Stomach (tissue), 9 donors: ENCODE results near the gene SEC24D. TPM values are rescaled to one million over a fixed set of nuclear protein-coding genes. Genes with fewer than 3 reads are reported as not detected.

Experiments
- DNase-seq, 2 donors: peaks; one replicate each; pipeline versions ENCODE4 v3.0.0 to v3.0.0-alpha.2; 2013 to 2019
- H3K27ac ChIP-seq, 5 donors: fragments of 200-600 bp in 4 of 5; sonication (generic) in 4 of 5; one replicate each; pipeline ENCODE4 v1.5.1; 2013 to 2019; ENCODE audit warnings: mild to moderate bottlenecking in 1 of 5, moderate library complexity in 1 of 5
- H3K27me3 ChIP-seq, 3 donors: fragments of 200-600 bp; sonication (generic); one replicate each; pipeline ENCODE4 v1.5.1; 2017 to 2019; ENCODE audit warnings: mixed run types in 1 of 3
- H3K36me3 ChIP-seq, 4 donors: fragments of 200-600 bp; sonication (generic); 1 replicate in 3 of 4; 2 replicates in 1 of 4; pipeline ENCODE4 v1.5.1; 2016 to 2019
- H3K4me1 ChIP-seq, 4 donors: fragments of 200-600 bp; sonication (generic); one replicate each; pipeline ENCODE4 v1.5.1; 2016 to 2019
- H3K4me3 ChIP-seq, 4 donors: fragments of 200-600 bp; sonication (generic) in 3 of 4; one replicate each; pipeline ENCODE4 v1.5.1; 2016 to 2019; ENCODE audit warnings: mild to moderate bottlenecking in 1 of 4
- H3K9me3 ChIP-seq, 4 donors: fragments of 200-600 bp; sonication (generic); one replicate each; pipeline ENCODE4 v1.5.1; 2016 to 2019
- EP300 ChIP-seq: sonication (generic); formaldehyde crosslinking; IDR thresholded peaks from one replicate; pipeline ENCODE4 v1.6.1; 2017; ENCODE audit warnings: antibody characterized with exemption
- POLR2A ChIP-seq, 4 donors: fragments of 450-650 bp; IDR thresholded peaks; one replicate each; pipeline ENCODE4 v1.6.1; 2016; ENCODE audit warnings: antibody characterized with exemption in 4 of 4, control low read depth in 2 of 4, mild to moderate bottlenecking in 1 of 4, moderate library complexity in 1 of 4
- POLR2AphosphoS5 ChIP-seq, 3 donors: sonication (generic); formaldehyde crosslinking; IDR thresholded peaks; one replicate each; pipeline ENCODE4 v1.6.1; 2016; ENCODE audit warnings: antibody characterized with exemption in 3 of 3
- WGBS, 5 donors: extraction: QIAGEN DNeasy Blood & Tissue Kit in 3 of 5; methylation state at CpG; one replicate each; pipeline versions ENCODE4 v1.1.5 to v1.1.7; 2013 to 2018; 5-methylcytosine and 5-hydroxymethylcytosine counted together
- intact Hi-C: fragments of 100-400 bp; cut with DNase I; formaldehyde crosslinking; loops from one replicate; pipeline ENCODE4 v1.15.1; 2023; ENCODE audit warnings: low total_unique reads
- polyA plus RNA-seq, 3 donors: library from polyadenylated mRNA; stranded (reverse); fragments of 200-250 nt; gene quantifications; one replicate each; pipeline ENCODE4 v1.2.3, GENCODE V29; 2013
- total RNA-seq, 5 donors: library from RNA; depleted of rRNA; stranded (reverse); fragments of >200 nt; gene quantifications; one replicate each; pipeline versions ENCODE4 v1.1.0 to v1.2.3, GENCODE V29; 2014 to 2016
- TF ChIP-seq, protein P1 (sequence below), 7 experiments: fragments of 450-650 bp in 4 of 7; fragments of 200-600 bp in 3 of 7; sonication (generic) in 3 of 7; IDR thresholded peaks; one replicate each; pipeline ENCODE4 v1.5.1; 2016 to 2019; ENCODE audit warnings: antibody characterized with exemption in 7 of 7, control low read depth in 2 of 7, mild to moderate bottlenecking in 1 of 7
- donor health status: healthy with polysubstance abuse.
- donor health status: Bipolar disorder and iron deficiency.
- donor health status: healthy.

Gene SEC24D
- total and polyA plus RNA-seq, 8 donors = 6.7 to 132 (median 29.0) TPM

DNA sequence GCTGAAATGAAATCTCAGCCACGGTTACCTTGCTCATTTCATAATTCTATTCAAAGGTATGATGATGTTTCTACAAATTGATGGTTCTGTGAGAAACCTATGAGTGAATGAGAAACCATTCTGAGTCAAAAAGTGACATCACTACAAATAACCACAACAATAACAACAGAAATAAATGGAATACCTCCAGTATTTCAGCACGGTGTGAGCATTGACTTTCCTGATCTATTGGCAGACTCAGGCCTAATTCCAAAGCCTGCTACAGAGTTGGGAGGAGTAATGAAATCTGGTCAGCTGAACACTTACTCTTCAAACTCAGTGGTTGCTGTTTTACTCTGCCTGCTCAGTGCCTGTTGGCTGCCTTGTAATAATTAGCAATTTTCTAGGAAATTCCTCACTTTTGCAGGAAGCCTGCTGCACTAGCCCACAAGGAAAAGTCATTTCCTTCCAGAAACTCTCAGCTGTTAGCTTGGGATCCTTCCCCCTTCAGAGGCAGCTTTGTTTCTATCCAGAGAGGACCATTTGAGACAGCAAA lies 33.9 kb upstream of the SEC24D start:
- Histone ChIP-seq H3K27me3 (no peaks in the 10 kb centered on the region), H3K27ac (no peak overlapping the region), H3K4me3 (no peak overlapping the region), H3K36me3 (no peaks in the 10 kb centered on the region), H3K9me3 (no peaks in the 10 kb centered on the region), H3K4me1 (peaks cover 0 to 14% (median 0%) of the 10 kb centered on the region in 4 donors)
- intact Hi-C loops = loop anchor here (10.0 kb wide), 1 partner anchor 95 kb away; no protein-coding TSS in a partner anchor
- DNase-seq = peak in 1 of 2 donors; percentile 57
- TF ChIP-seq POLR2A (IDR thresholded peaks at IDR 0.05) = no peak
- TF ChIP-seq EP300 = no peak
- no peak for TF ChIP-seq POLR2AphosphoS5 (IDR thresholded peaks at IDR 0.05)
- TF ChIP-seq, protein P1, sequence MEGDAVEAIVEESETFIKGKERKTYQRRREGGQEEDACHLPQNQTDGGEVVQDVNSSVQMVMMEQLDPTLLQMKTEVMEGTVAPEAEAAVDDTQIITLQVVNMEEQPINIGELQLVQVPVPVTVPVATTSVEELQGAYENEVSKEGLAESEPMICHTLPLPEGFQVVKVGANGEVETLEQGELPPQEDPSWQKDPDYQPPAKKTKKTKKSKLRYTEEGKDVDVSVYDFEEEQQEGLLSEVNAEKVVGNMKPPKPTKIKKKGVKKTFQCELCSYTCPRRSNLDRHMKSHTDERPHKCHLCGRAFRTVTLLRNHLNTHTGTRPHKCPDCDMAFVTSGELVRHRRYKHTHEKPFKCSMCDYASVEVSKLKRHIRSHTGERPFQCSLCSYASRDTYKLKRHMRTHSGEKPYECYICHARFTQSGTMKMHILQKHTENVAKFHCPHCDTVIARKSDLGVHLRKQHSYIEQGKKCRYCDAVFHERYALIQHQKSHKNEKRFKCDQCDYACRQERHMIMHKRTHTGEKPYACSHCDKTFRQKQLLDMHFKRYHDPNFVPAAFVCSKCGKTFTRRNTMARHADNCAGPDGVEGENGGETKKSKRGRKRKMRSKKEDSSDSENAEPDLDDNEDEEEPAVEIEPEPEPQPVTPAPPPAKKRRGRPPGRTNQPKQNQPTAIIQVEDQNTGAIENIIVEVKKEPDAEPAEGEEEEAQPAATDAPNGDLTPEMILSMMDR (IDR thresholded peaks at IDR 0.05) = no peak
- 55 to 69% (median 60%) methylated on average over 2 of the region's 2 CpGs for WGBS, 5 donors

DNA sequence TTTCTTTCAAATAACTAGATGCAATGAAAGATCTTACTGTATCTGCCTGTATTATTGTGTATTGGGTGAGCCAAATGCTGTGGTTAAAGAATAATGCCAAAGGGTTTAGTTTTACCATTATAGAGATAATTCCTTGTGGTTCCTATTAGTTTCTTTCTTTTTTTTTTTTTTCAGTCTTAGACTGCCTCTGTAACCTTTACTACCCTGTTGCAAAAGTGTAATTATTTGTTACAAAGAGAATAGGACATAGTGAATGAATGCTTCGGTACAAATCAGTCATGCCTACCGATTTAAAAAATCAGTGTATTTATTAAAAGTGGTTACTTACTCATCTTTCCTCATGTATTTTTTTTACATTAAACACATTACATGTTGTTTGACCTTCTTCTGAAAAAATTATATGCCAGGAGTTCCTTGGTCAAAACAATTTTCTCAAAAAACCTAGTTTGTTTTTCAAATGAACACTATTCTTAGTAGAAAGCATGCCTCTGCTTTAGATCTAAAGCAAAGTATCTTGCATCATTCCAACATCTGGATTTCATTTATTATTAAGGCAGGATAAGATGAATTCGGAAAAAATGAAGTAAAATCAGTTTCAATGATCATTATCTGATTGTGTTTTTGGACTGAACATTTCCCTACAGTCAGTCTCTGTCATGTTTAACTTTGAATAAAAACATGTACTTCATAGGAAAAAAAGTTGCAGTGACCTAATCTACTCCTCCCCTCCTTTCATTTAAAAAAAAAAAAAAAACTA lies 31.6 kb upstream of the SEC24D start:
- H3K27me3 ChIP-seq = no peaks in the 10 kb centered on the region
- no peaks in the 10 kb centered on the region for H3K36me3 ChIP-seq
- no peak overlapping the region for H3K4me3 ChIP-seq
- TF ChIP-seq POLR2A (IDR thresholded peaks at IDR 0.05) = no peak
- no peak for TF ChIP-seq EP300
- TF ChIP-seq, protein P1 (IDR thresholded peaks at IDR 0.05) = no peak
- TF ChIP-seq POLR2AphosphoS5 (IDR thresholded peaks at IDR 0.05) = no peak
- no peaks in the 10 kb centered on the region for H3K9me3 ChIP-seq
- peaks cover 0 to 15% (median 0%) of the 10 kb centered on the region in 4 donors for H3K4me1 ChIP-seq
- no peak for DNase-seq
- intact Hi-C loops = loop anchor here (10.0 kb wide), 1 partner anchor 93 kb away; no protein-coding TSS in a partner anchor
- WGBS, 5 donors = 77 to 96% (median 88%) methylated on average over 3 of the region's 3 CpGs
- no peak overlapping the region for H3K27ac ChIP-seq

DNA sequence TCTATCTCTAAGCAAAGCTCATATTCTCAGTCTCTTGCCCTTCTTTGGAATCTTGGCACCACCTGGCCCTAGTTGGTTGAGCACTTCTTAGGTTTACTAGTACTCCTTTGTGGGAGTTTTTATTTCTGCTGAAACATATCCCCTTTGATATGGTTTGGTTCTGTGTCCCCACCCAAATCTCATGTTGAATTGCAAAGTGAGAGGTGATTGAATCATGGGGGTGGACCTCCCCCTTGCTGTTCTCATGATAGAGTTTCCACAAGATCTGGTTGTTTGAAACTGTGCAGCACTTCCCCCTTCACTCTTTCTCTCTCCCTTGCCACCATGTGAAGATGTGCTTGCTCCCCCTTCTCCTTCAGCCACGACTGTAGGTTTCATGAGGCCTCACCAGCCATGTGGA lies 30.5 kb upstream of the SEC24D start:
- H3K36me3 ChIP-seq = no peaks in the 10 kb centered on the region
- no peaks in the 10 kb centered on the region for H3K27me3 ChIP-seq
- WGBS, 5 donors = 62 to 93% (median 78%) methylated on average over 1 of the region's 1 CpG
- H3K27ac ChIP-seq = no peak overlapping the region
- no peaks in the 10 kb centered on the region for H3K9me3 ChIP-seq
- TF ChIP-seq POLR2AphosphoS5 (IDR thresholded peaks at IDR 0.05) (no peak), POLR2A (IDR thresholded peaks at IDR 0.05) (no peak), EP300 (no peak)
- TF ChIP-seq, protein P1 (IDR thresholded peaks at IDR 0.05) = no peak
- DNase-seq = no peak
- H3K4me1 ChIP-seq = peaks cover 0 to 15% (median 0%) of the 10 kb centered on the region in 4 donors
- H3K4me3 ChIP-seq = no peak overlapping the region
- intact Hi-C loops = loop anchor here (10.0 kb wide), 1 partner anchor 92 kb away; no protein-coding TSS in a partner anchor

DNA sequence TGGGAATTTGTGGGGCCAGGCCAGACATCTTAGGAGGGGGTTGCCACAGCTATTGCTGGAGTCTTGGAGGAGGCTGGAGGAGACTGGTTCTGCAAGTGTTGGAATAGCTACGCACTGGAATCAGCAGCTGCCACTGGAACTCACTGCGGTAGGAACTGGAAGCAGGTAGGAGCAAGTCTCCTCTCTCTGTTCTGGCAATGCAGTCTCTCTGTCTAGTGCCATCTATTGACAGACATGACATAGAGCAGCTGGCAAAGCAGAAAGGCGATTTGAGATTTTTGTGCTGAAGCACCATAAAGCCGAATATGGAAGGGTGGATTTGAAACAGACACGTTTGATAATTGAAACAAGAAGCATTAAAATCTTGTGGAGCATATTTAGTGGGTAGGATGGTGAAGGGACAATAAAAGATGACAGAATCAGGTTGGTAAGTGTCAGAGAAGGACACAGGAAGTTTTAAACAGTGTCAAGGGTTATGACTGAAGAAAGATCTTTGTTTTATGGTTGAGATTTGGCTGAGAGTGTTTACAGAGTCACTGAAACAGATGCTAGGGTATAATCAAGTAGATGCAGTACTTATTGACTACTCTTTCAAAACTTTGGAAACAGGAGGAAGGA lies 29.3 kb upstream of the SEC24D start:
- Histone ChIP-seq H3K4me3 (no peak overlapping the region), H3K27me3 (no peaks in the 10 kb centered on the region), H3K36me3 (no peaks in the 10 kb centered on the region), H3K27ac (no peak overlapping the region), H3K9me3 (no peaks in the 10 kb centered on the region), H3K4me1 (peaks cover 0 to 11% (median 0%) of the 10 kb centered on the region in 4 donors)
- intact Hi-C loops = loop anchor here (10.0 kb wide), 1 partner anchor 90 kb away; no protein-coding TSS in a partner anchor
- WGBS, 5 donors = 10 to 18% (median 14%) methylated on average over 5 of the region's 5 CpGs
- TF ChIP-seq, protein P1 (IDR thresholded peaks at IDR 0.05) = peak in 5 of 7 experiments; percentile 40 to 58 (median 51)
- no peak for TF ChIP-seq POLR2A (IDR thresholded peaks at IDR 0.05)
- TF ChIP-seq EP300 = no peak
- TF ChIP-seq POLR2AphosphoS5 (IDR thresholded peaks at IDR 0.05) = peak in 1 of 3 donors; percentile 24
- peak; percentile 52 to 74 for DNase-seq
